B cell (primary cell): ENCODE data around the gene DIS3L2. TPM values are rescaled to one million over a fixed set of nuclear protein-coding genes. Genes with fewer than 3 reads are reported as not detected.

Experiments
- ATAC-seq: fragments of 200-7000 bp; cut with Tn5 transposase; one replicate; pipeline ENCODE4 v1.10.0; 2021; ENCODE audit warnings: low read depth, mild to moderate bottlenecking, moderate number of reproducible peaks, moderate library complexity
- CTCF ChIA-PET: fragments of 350-600 bp; sonication (Branson Sonifier 250); formaldehyde crosslinking; loops from one replicate; lab custom pipeline; 2021; ENCODE audit warnings: antibody characterized with exemption, inconsistent platforms; lab: Charles Lee
- POLR2A ChIA-PET: fragments of 350-600 bp; sonication (Branson Sonifier 250); formaldehyde crosslinking; loops from one replicate; lab custom pipeline; 2021; ENCODE audit warnings: antibody characterized with exemption; lab: Charles Lee
- DNase-seq: peaks from one replicate; pipeline ENCODE4 v3.0.0; 2013
- H2AFZ ChIP-seq: 2 replicates; pipeline ENCODE4 v1.6.1; 2012; ENCODE audit warnings: mild to moderate bottlenecking, low read depth, low read length; ENCODE audit not compliant: insufficient read depth, poor library complexity, severe bottlenecking
- H3K27ac ChIP-seq, 2 donors: 1 replicate in 1 of 2; 2 replicates in 1 of 2; pipeline ENCODE4 v1.5.1; 2012 to 2013; ENCODE audit warnings: low read length in 2 of 2, mild to moderate bottlenecking in 2 of 2, moderate library complexity in 1 of 2
- H3K27me3 ChIP-seq, 4 experiments: fragments of 200-600 bp in 1 of 4; sonication (generic) in 1 of 4; replicated peaks in 1 of 4; 1 replicate in 2 of 4; 2 replicates in 2 of 4; pipeline versions ENCODE4 v1.6.1 to v1.7.0; 2013 to 2016; ENCODE audit warnings: low read length in 3 of 4, mild to moderate bottlenecking in 2 of 4, mixed read lengths in 1 of 4, moderate library complexity in 1 of 4; ENCODE audit not compliant: insufficient read depth in 4 of 4, control insufficient read depth in 3 of 4; ENCODE audit errors: control extremely low read depth in 1 of 4
- H3K36me3 ChIP-seq, 2 experiments: replicated peaks in 1 of 2; 1 replicate in 1 of 2; 2 replicates in 1 of 2; pipeline versions ENCODE4 v1.6.1 to v1.7.1; 2013; ENCODE audit warnings: low read length in 1 of 2; ENCODE audit not compliant: insufficient read depth in 2 of 2, control insufficient read depth in 1 of 2; ENCODE audit errors: control extremely low read depth in 1 of 2, extremely low read depth in 1 of 2
- H3K4me1 ChIP-seq, 2 donors: fragments of 200-600 bp in 1 of 2; sonication (generic) in 1 of 2; 1 replicate in 1 of 2; 2 replicates in 1 of 2; pipeline versions ENCODE4 v1.5.1 to v1.6.1; 2013 to 2017; ENCODE audit warnings: low read length in 2 of 2; ENCODE audit not compliant: control insufficient read depth in 2 of 2, insufficient read depth in 2 of 2
- H3K4me2 ChIP-seq: replicated peaks from 2 replicates; pipeline ENCODE3; 2012; ENCODE audit warnings: mild to moderate bottlenecking, low read depth, low read length; ENCODE audit not compliant: poor library complexity, severe bottlenecking
- H3K4me3 ChIP-seq, 5 experiments: fragments of 200-600 bp in 1 of 5; sonication (generic) in 1 of 5; 1 replicate in 3 of 5; 2 replicates in 2 of 5; pipeline versions ENCODE4 v1.5.1 to v1.7.0; 2011 to 2016; ENCODE audit warnings: low read length in 4 of 5, mild to moderate bottlenecking in 4 of 5, low read depth in 2 of 5, control low read depth in 1 of 5, moderate library complexity in 1 of 5; ENCODE audit not compliant: insufficient read depth in 1 of 5; ENCODE audit errors: control extremely low read depth in 1 of 5, extremely low read depth in 1 of 5
- H3K79me2 ChIP-seq: fragments of 200-600 bp; sonication (generic); one replicate; pipeline ENCODE4 v1.6.0; 2016; ENCODE audit warnings: low read length; ENCODE audit not compliant: control insufficient read depth, insufficient read depth
- H3K9ac ChIP-seq: fragments of 200-600 bp; sonication (generic); 2 replicates; pipeline ENCODE4 v1.6.1; 2017; ENCODE audit warnings: mild to moderate bottlenecking, low read length, moderate library complexity
- H3K9me3 ChIP-seq, 3 donors: one replicate each; pipeline versions ENCODE4 v1.6.1 to v1.7.1; 2013; ENCODE audit warnings: low read length in 2 of 3; ENCODE audit not compliant: control insufficient read depth in 2 of 3, insufficient read depth in 1 of 3; ENCODE audit errors: control extremely low read depth in 1 of 3
- H4K20me1 ChIP-seq: 2 replicates; pipeline ENCODE4 v1.6.0; 2012; ENCODE audit warnings: mild to moderate bottlenecking, low read length; ENCODE audit not compliant: insufficient read depth, control insufficient read depth, poor library complexity, severe bottlenecking
- H3K27ac Mint-ChIP-seq: one replicate; pipeline ENCODE4 v1.8.0; 2021; ENCODE audit warnings: mixed read lengths
- H3K27me3 Mint-ChIP-seq: one replicate; pipeline ENCODE4 v1.8.0; 2021; ENCODE audit warnings: mixed read lengths
- H3K4me1 Mint-ChIP-seq: one replicate; pipeline ENCODE4 v1.8.0; 2021; ENCODE audit warnings: mixed read lengths
- H3K4me3 Mint-ChIP-seq: one replicate; pipeline ENCODE4 v1.8.0; 2021; ENCODE audit warnings: mixed read lengths
- H3K9me3 Mint-ChIP-seq: one replicate; pipeline ENCODE4 v1.8.0; 2022; ENCODE audit warnings: mixed read lengths; ENCODE audit not compliant: insufficient read depth
- EZH2 ChIP-seq: IDR thresholded peaks from 2 replicates; pipeline ENCODE4 v1.6.1; 2012; ENCODE audit warnings: borderline replicate concordance, low read depth, mild to moderate bottlenecking, moderate library complexity, low read length; ENCODE audit not compliant: insufficient read depth, poor library complexity, severe bottlenecking
- WGBS: methylation state at CpG from one replicate; pipeline ENCODE4 v1.1.5; 2013; ENCODE audit warnings: missing lambda C conversion rate; ENCODE audit not compliant: insufficient coverage; 5-methylcytosine and 5-hydroxymethylcytosine counted together
- intact Hi-C: fragments of 100-400 bp; cut with micrococcal nuclease; formaldehyde crosslinking; loops from one replicate; pipeline ENCODE4 v1.10.0; 2022
- polyA plus RNA-seq: library from polyadenylated mRNA; depleted of rRNA; stranded (reverse); fragments of >200 nt; gene quantifications from 2 replicates; pipeline ENCODE4 v1.2.3, GENCODE V29; 2012
- total RNA-seq, 2 donors: library from RNA; stranded (reverse); fragments of 120-200 nt in 1 of 2; gene quantifications; 1 replicate in 1 of 2; 2 replicates in 1 of 2; pipeline versions ENCODE4 v1.2.3 to v1.2.4, GENCODE V29; 2013 to 2022
- TF ChIP-seq, protein P1 (sequence below): fragments of 200-600 bp; IDR thresholded peaks from one replicate; pipeline ENCODE4 v1.8.0; 2022; ENCODE audit warnings: antibody characterized with exemption, mild to moderate bottlenecking

The DIS3L2 gene
- total and polyA plus RNA-seq, 2 donors (not counting 1 experiment from before 2014, with no cell fraction given): 34.5 to 70.1 TPM

GRCh38 chr2:232349546-232349945 lies 388.0 kb downstream of the DIS3L2 start:
- H3K27me3 ChIP-seq: peaks cover 0 to 48% (median 17%) of the 10 kb centered on the region in 4 experiments
- H3K4me1 ChIP-seq: peaks cover 0 to 8% of the 10 kb centered on the region in 2 donors
- no peaks in the 10 kb centered on the region for H3K36me3 ChIP-seq
- Mint-ChIP-seq H3K27ac (no peak overlapping the region), H3K27me3 (peaks cover 15% of the 10 kb centered on the region), H3K4me3 (no peak overlapping the region), H3K4me1 (no peaks in the 10 kb centered on the region), H3K9me3 (peaks cover 3% of the 10 kb centered on the region)
- CTCF ChIA-PET: interaction anchor here (0.5 kb wide), 1 partner anchor 1648 kb away, joined by 3 read pairs; no protein-coding TSS in a partner anchor
- no peak for DNase-seq
- intact Hi-C loops: no loop called here
- H3K4me3 ChIP-seq: no peak overlapping the region
- H2AFZ ChIP-seq: no peak overlapping the region
- H4K20me1 ChIP-seq: no peaks in the 10 kb centered on the region
- H3K9me3 ChIP-seq: peaks cover 0 to 35% (median 0%) of the 10 kb centered on the region in 3 donors
- H3K9ac ChIP-seq: no peak overlapping the region
- 97% methylated on average over 7 of the region's 7 CpGs for WGBS
- no peak overlapping the region for H3K4me2 ChIP-seq
- TF ChIP-seq, protein P1, sequence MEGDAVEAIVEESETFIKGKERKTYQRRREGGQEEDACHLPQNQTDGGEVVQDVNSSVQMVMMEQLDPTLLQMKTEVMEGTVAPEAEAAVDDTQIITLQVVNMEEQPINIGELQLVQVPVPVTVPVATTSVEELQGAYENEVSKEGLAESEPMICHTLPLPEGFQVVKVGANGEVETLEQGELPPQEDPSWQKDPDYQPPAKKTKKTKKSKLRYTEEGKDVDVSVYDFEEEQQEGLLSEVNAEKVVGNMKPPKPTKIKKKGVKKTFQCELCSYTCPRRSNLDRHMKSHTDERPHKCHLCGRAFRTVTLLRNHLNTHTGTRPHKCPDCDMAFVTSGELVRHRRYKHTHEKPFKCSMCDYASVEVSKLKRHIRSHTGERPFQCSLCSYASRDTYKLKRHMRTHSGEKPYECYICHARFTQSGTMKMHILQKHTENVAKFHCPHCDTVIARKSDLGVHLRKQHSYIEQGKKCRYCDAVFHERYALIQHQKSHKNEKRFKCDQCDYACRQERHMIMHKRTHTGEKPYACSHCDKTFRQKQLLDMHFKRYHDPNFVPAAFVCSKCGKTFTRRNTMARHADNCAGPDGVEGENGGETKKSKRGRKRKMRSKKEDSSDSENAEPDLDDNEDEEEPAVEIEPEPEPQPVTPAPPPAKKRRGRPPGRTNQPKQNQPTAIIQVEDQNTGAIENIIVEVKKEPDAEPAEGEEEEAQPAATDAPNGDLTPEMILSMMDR: no peak
- TF ChIP-seq EZH2: no peak
- no peaks in the 10 kb centered on the region for H3K79me2 ChIP-seq
- POLR2A ChIA-PET: no interaction called here
- H3K27ac ChIP-seq: no peak overlapping the region
- ATAC-seq: no peak

DNA sequence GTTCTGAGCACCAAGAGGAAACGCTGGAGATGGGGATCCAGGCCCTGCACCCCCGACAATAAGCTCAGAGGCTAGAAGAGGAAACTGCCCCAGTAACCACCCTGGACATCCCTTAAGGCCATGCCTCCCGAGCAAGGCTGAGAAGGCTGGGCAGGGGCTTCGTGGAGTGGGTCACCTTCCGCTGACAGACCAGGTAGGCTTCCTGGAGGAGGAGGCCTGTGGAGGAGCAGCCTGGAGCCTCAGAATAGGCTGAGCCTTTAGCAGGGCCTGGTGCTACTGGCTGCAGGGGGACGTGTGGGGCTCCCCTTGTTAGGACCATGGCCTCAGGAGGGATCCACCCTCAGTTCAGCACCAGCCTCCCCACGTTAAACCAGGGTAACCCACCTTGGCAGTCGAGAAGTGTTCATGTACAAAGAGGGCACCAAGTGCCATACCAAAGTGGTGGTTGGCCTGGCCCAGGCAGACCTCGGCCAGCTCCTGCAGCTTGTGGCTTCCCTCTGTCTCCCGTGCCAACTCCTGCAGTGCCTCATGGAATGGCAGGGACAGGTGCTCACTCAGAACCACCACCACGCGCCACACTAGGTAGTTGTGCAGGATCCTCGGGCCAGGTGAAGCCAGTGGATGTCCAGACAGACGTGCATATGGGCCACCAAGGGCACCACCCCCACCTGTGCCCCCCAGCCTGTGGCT lies 388.6 kb downstream of the DIS3L2 start:
- Histone ChIP-seq H3K4me1 (peaks cover 0 to 8% of the 10 kb centered on the region in 2 donors), H4K20me1 (no peaks in the 10 kb centered on the region), H3K27ac (no peak overlapping the region), H3K36me3 (no peaks in the 10 kb centered on the region), H3K27me3 (peaks cover 0 to 53% (median 17%) of the 10 kb centered on the region in 4 experiments), H3K9me3 (peaks cover 0 to 35% (median 0%) of the 10 kb centered on the region in 3 donors), H3K79me2 (no peaks in the 10 kb centered on the region), H2AFZ (no peak overlapping the region), H3K4me2 (no peak overlapping the region), H3K4me3 (no peak overlapping the region), H3K9ac (no peak overlapping the region)
- POLR2A ChIA-PET: no interaction called here
- intact Hi-C loops: no loop called here
- H3K9me3 Mint-ChIP-seq: peaks cover 3% of the 10 kb centered on the region
- H3K27me3 Mint-ChIP-seq: peaks cover 17% of the 10 kb centered on the region
- WGBS: 77% methylated on average over 12 of the region's 14 CpGs
- H3K27ac Mint-ChIP-seq: no peak overlapping the region
- no peaks in the 10 kb centered on the region for H3K4me1 Mint-ChIP-seq
- CTCF ChIA-PET: no interaction called here
- no peak overlapping the region for H3K4me3 Mint-ChIP-seq
- ATAC-seq: no peak
- TF ChIP-seq, protein P1: no peak
- TF ChIP-seq EZH2: no peak
- DNase-seq: no peak
